H9 (cell line): ENCODE measurements around the gene IL10. TPM values are rescaled to one million over a fixed set of nuclear protein-coding genes. Genes with fewer than 3 reads are reported as not detected.

ENCODE experiments used
- DNase-seq: peaks from one replicate; pipeline ENCODE4 v3.0.0-alpha.2; 2017
- H2AFZ ChIP-seq: one replicate; pipeline ENCODE4 v1.6.1; 2013; ENCODE audit warnings: mild to moderate bottlenecking, low read length, control low read depth, moderate library complexity
- H2AK5ac ChIP-seq: 2 replicates; pipeline ENCODE4 v1.6.1; 2013; ENCODE audit warnings: low read length, control low read depth, mixed read lengths; ENCODE audit not compliant: insufficient read length
- H2BK120ac ChIP-seq: one replicate; pipeline ENCODE4 v1.6.1; 2013; ENCODE audit warnings: low read depth, mild to moderate bottlenecking, low read length, control low read depth, inconsistent platforms; ENCODE audit not compliant: poor library complexity, severe bottlenecking
- H2BK12ac ChIP-seq: 2 replicates; pipeline ENCODE4 v1.6.1; 2013; ENCODE audit warnings: low read length, control low read depth, mixed read lengths, low read depth; ENCODE audit not compliant: insufficient read length
- H2BK15ac ChIP-seq: 2 replicates; pipeline ENCODE4 v1.6.1; 2013; ENCODE audit warnings: low read depth, low read length, control low read depth
- H2BK20ac ChIP-seq: one replicate; pipeline ENCODE4 v1.6.1; 2013; ENCODE audit warnings: low read depth, mild to moderate bottlenecking, low read length, control low read depth, inconsistent platforms; ENCODE audit not compliant: poor library complexity, severe bottlenecking
- H2BK5ac ChIP-seq: 2 replicates; pipeline ENCODE4 v1.6.1; 2013; ENCODE audit warnings: low read length, control low read depth, mixed read lengths; ENCODE audit not compliant: insufficient read length
- H3K14ac ChIP-seq: 2 replicates; pipeline ENCODE4 v1.6.1; 2013; ENCODE audit warnings: low read length, control low read depth; ENCODE audit not compliant: insufficient read depth
- H3K18ac ChIP-seq: 2 replicates; pipeline ENCODE4 v1.6.1; 2013; ENCODE audit warnings: low read depth, mild to moderate bottlenecking, mixed read lengths, low read length, control low read depth; ENCODE audit not compliant: insufficient read length
- H3K23ac ChIP-seq: 2 replicates; pipeline ENCODE4 v1.6.1; 2013; ENCODE audit warnings: low read length, control low read depth, mixed read lengths, low read depth; ENCODE audit not compliant: insufficient read length
- H3K23me2 ChIP-seq: 2 replicates; pipeline ENCODE4 v1.6.1; 2013; ENCODE audit warnings: low read depth, mild to moderate bottlenecking, mixed read lengths, low read length, control low read depth; ENCODE audit not compliant: insufficient read length, poor library complexity, severe bottlenecking
- H3K27ac ChIP-seq: 2 replicates; pipeline ENCODE4 v1.5.1; 2013; ENCODE audit warnings: low read length, control low read depth, mixed read lengths, low read depth; ENCODE audit not compliant: insufficient read length
- H3K27me3 ChIP-seq: 2 replicates; pipeline ENCODE4 v1.6.1; 2013; ENCODE audit warnings: low read length, control low read depth, inconsistent platforms; ENCODE audit not compliant: insufficient read depth
- H3K4ac ChIP-seq: 2 replicates; pipeline ENCODE4 v1.6.1; 2013; ENCODE audit warnings: low read depth, mild to moderate bottlenecking, control low read depth, inconsistent platforms, low read length, moderate library complexity
- H3K4me1 ChIP-seq: 2 replicates; pipeline ENCODE4 v1.6.1; 2013; ENCODE audit warnings: low read length, control low read depth, inconsistent platforms; ENCODE audit not compliant: insufficient read depth
- H3K4me2 ChIP-seq: 2 replicates; pipeline ENCODE4 v1.6.1; 2013; ENCODE audit warnings: low read length, control low read depth, mixed read lengths; ENCODE audit not compliant: insufficient read length, insufficient read depth
- H3K56ac ChIP-seq: 2 replicates; pipeline ENCODE4 v1.6.1; 2013; ENCODE audit warnings: low read depth, mild to moderate bottlenecking, mixed read lengths, low read length, control low read depth; ENCODE audit not compliant: insufficient read length
- H3K79me1 ChIP-seq: 2 replicates; pipeline ENCODE4 v1.6.1; 2013; ENCODE audit warnings: low read depth, mild to moderate bottlenecking, moderate library complexity, low read length, control low read depth, inconsistent platforms; ENCODE audit not compliant: insufficient read depth, poor library complexity, severe bottlenecking
- H3K79me2 ChIP-seq: 2 replicates; pipeline ENCODE4 v1.6.1; 2013; ENCODE audit warnings: low read length, control low read depth, inconsistent platforms; ENCODE audit not compliant: insufficient read depth
- H3K9ac ChIP-seq: 2 replicates; pipeline ENCODE4 v1.6.1; 2013; ENCODE audit warnings: low read length, control low read depth, mixed read lengths; ENCODE audit not compliant: insufficient read length; ENCODE audit errors: extremely low read depth
- H3K9me3 ChIP-seq: one replicate; pipeline ENCODE4 v1.6.1; 2013; ENCODE audit warnings: low read depth, low read length, inconsistent platforms; ENCODE audit not compliant: control insufficient read depth
- H3T11ph ChIP-seq: one replicate; pipeline ENCODE4 v1.6.1; 2013; ENCODE audit warnings: mild to moderate bottlenecking, low read length, control low read depth, inconsistent platforms
- H4K20me1 ChIP-seq: one replicate; pipeline ENCODE4 v1.6.1; 2013; ENCODE audit not compliant: control insufficient read depth, insufficient read length, insufficient read depth
- H4K5ac ChIP-seq: 2 replicates; pipeline ENCODE4 v1.6.1; 2013; ENCODE audit warnings: low read depth, mild to moderate bottlenecking, mixed read lengths, low read length, control low read depth; ENCODE audit not compliant: insufficient read length
- H4K8ac ChIP-seq: replicated peaks from 2 replicates; pipeline ENCODE4 v1.6.1; 2013; ENCODE audit warnings: low read length, control low read depth, mixed read lengths, low read depth; ENCODE audit not compliant: insufficient read length
- H4K91ac ChIP-seq: 2 replicates; pipeline ENCODE4 v1.6.1; 2013; ENCODE audit warnings: low read depth, mild to moderate bottlenecking, moderate library complexity, mixed read lengths, low read length, control low read depth; ENCODE audit not compliant: insufficient read length
- H3K27ac Mint-ChIP-seq, 3 experiments: 2 replicates in 2 of 3; 3 replicates in 1 of 3; pipeline ENCODE4 v1.8.0; 2020 to 2021; ENCODE audit warnings: mixed read lengths in 3 of 3, mild to moderate bottlenecking in 1 of 3, moderate library complexity in 1 of 3
- H3K27me3 Mint-ChIP-seq: 2 replicates; pipeline ENCODE4 v1.8.0; 2021; ENCODE audit warnings: low read depth, mild to moderate bottlenecking, moderate library complexity, mixed read lengths
- H3K36me3 Mint-ChIP-seq, 3 experiments: 2 replicates in 2 of 3; 3 replicates in 1 of 3; pipeline ENCODE4 v1.8.0; 2020 to 2021; ENCODE audit warnings: low read depth in 3 of 3, mixed read lengths in 3 of 3; ENCODE audit not compliant: insufficient read depth in 1 of 3
- H3K4me1 Mint-ChIP-seq, 2 experiments: 2 replicates each; pipeline ENCODE4 v1.8.0; 2020; ENCODE audit warnings: mixed read lengths in 2 of 2
- H3K4me3 Mint-ChIP-seq, 2 experiments: 2 replicates in 1 of 2; 3 replicates in 1 of 2; pipeline ENCODE4 v1.8.0; 2020 to 2021; ENCODE audit warnings: mild to moderate bottlenecking in 2 of 2, mixed read lengths in 2 of 2, moderate library complexity in 1 of 2
- H3K9me3 Mint-ChIP-seq, 2 experiments: 2 replicates in 1 of 2; 3 replicates in 1 of 2; pipeline ENCODE4 v1.8.0; 2020; ENCODE audit warnings: mild to moderate bottlenecking in 2 of 2, mixed read lengths in 2 of 2, moderate library complexity in 1 of 2
- WGBS: extraction: QIAGEN DNeasy Blood & Tissue Kit; methylation state at CpG from one replicate; pipeline ENCODE4 v1.1.7; 2013; ENCODE audit warnings: missing lambda C conversion rate, low lambda C conversion rate, mixed read lengths; ENCODE audit not compliant: insufficient read length; ENCODE audit errors: extremely low coverage; 5-methylcytosine and 5-hydroxymethylcytosine counted together
- total RNA-seq: library from RNA; stranded (reverse); gene quantifications from 2 replicates; pipeline ENCODE4 v1.2.1, GENCODE V29; 2021
- TF ChIP-seq, protein P1 (sequence below): fragments of 200-600 bp; sonication (generic); conservative IDR thresholded peaks from 3 replicates; pipeline ENCODE4 v1.8.0; 2021; ENCODE audit warnings: antibody characterized with exemption, mild to moderate bottlenecking

The IL10 gene
- total RNA-seq, 1 experiment from 2014 or later: not detected

DNA sequence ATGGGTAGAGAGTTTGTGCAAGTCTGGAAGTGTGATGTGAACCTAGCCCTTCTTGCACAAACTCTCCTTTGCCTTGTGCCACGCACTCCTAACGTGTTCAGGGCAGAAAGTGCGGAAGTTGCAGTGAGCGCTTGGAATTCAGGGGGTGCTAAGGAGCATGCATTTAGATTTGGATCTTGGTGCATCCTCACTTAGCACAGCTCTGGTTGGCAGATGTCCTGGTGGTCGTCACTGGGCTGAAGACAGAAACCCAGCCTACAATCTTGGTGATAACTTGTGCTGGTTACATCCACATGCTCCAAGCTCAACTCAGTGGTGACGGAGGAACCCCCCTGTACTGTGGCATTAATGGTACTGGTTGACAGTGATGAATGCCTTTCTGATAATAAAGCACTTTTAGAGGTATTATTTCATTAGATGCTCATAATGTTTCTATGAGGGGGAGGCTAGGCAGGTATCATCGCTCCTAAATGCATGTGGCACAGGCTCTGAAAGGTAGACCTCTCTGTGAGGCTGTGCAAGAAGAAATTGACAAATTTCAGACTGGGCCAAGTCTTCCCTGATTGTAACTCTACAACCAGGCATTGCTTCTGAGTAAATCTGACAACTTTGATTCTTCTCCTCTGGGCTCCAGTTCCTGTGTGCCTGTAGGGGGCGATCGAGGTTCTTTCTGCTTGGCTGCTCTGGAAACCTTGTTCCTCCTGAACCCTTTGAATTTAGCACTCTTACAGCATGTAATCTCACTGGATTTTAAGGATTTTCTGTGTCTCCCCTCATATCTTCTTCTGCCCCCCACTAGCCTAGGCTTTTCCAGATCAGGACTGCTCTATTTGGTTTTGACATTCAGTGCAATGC, 47.0 kb downstream of the IL10 start:
- Histone ChIP-seq H3K18ac (no peak overlapping the region), H2BK120ac (no peak overlapping the region), H2BK5ac (no peak overlapping the region), H3K23ac (no peak overlapping the region), H3K27ac (no peak overlapping the region), H3K79me1 (no peaks in the 10 kb centered on the region), H3K23me2 (no peaks in the 10 kb centered on the region), H2AK5ac (no peak overlapping the region), H4K5ac (no peak overlapping the region), H3K14ac (no peak overlapping the region), H3K9ac (no peak overlapping the region), H3K4ac (no peak overlapping the region), H2BK12ac (no peak overlapping the region), H4K8ac (peak overlapping the region; percentile 11), H3K9me3 (no peaks in the 10 kb centered on the region), H3K4me1 (peaks cover 2% of the 10 kb centered on the region; the same call in 1 of the 2 replicates), H4K20me1 (no peaks in the 10 kb centered on the region), H3K79me2 (no peaks in the 10 kb centered on the region), H4K91ac (no peak overlapping the region), H2BK20ac (no peak overlapping the region), H2BK15ac (no peak overlapping the region), H3K4me2 (no peak overlapping the region), H3K56ac (no peak overlapping the region), H3T11ph (no peak overlapping the region), H2AFZ (no peak overlapping the region), H3K27me3 (no peaks in the 10 kb centered on the region)
- DNase-seq: peak; percentile 73
- WGBS: no CpG with 5 or more reads among the region's 9 CpGs
- peaks cover 26 to 31% of the 10 kb centered on the region in 2 experiments for H3K4me1 Mint-ChIP-seq
- TF ChIP-seq, protein P1, sequence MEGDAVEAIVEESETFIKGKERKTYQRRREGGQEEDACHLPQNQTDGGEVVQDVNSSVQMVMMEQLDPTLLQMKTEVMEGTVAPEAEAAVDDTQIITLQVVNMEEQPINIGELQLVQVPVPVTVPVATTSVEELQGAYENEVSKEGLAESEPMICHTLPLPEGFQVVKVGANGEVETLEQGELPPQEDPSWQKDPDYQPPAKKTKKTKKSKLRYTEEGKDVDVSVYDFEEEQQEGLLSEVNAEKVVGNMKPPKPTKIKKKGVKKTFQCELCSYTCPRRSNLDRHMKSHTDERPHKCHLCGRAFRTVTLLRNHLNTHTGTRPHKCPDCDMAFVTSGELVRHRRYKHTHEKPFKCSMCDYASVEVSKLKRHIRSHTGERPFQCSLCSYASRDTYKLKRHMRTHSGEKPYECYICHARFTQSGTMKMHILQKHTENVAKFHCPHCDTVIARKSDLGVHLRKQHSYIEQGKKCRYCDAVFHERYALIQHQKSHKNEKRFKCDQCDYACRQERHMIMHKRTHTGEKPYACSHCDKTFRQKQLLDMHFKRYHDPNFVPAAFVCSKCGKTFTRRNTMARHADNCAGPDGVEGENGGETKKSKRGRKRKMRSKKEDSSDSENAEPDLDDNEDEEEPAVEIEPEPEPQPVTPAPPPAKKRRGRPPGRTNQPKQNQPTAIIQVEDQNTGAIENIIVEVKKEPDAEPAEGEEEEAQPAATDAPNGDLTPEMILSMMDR: peak; percentile 74
- H3K4me3 Mint-ChIP-seq: no peak overlapping the region
- peaks cover 0 to 15% (median 14%) of the 10 kb centered on the region in 3 experiments; a peak in 5 of 7 replicates for H3K36me3 Mint-ChIP-seq
- H3K27ac Mint-ChIP-seq: peak overlapping the region in 1 of 3 experiments; percentile 28; a peak in 1 of 7 replicates
- H3K27me3 Mint-ChIP-seq: no peaks in the 10 kb centered on the region; the same call in 1 of the 2 replicates
- no peaks in the 10 kb centered on the region for H3K9me3 Mint-ChIP-seq
